ENCODE results near the gene OR1E2.
"Not testable (repeated sequence)": the region's sequence is repeated elsewhere in the genome, so short reads cannot be mapped to it uniquely, and the experiment has no call there.

Gene OR1E2

DNA sequence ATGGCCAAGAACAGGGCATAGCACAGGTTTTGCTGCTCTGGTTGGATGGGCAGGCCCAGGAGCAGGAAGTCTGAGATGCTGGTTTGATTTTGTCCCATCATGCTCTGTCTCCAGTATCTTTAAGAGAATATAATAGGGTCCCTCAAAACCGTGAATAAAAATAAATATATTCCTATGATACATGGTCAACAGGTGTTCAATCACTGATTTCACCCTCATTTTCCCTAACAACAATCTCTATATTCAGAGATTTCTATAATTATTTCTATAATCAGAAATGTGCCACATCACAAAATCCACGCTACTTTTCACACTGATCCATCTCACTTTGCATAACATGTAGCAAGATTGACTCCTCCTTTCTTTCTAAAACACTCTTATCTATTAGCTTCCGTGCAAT, at the start of gene OR1E2:
TSS of gene OR1E2 (minus strand) at position 101 of the 400 bp plus-strand sequence. CDS start at position 101, 0 bp downstream.
- DNase-seq (ENCODE audit: low read depth in 2 of 2), result no peak

DNA sequence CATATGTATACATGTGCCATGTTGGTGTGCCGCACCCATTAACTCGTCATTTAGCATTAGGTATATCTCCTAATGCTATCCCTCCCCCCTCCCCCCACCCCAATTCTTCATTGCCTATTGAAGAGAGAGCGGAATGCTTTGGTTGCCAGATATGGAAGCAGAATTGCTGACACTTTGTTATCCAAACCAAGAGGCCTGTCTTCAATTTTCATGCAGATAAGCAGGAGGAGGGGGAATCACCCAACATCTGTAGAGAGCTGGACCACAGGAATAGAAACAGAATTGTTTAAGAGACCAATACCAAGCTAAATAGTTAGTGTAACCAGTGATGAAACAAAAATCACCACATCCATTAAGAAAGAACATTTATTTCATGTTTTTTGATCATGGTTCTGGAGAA, 49.2 kb upstream of the OR1E2 start:
- DNase-seq (ENCODE audit: low read depth in 2 of 2), result no peak

GRCh38 chr17:3479988-3480387, 46.3 kb upstream of the OR1E2 start:
- DNase-seq (ENCODE audit: low read depth in 2 of 2), result no peak

GRCh38 chr17:3475812-3476610, 42.4 kb upstream of the OR1E2 start, which contains the start of gene ASPA:
ASPA (plus strand) TSS chr17:3475997; CDS start chr17:3476160, 163 bp downstream.
- DNase-seq (ENCODE audit: low read depth in 2 of 2), result no peak

- no peak for DNase-seq (ENCODE audit: low read depth in 2 of 2)
Measured at GRCh38 chr17:3475251-3475685, 41.6 kb upstream of the OR1E2 start.

- no peak for DNase-seq (ENCODE audit: low read depth in 2 of 2)
Measured at GRCh38 chr17:3474212-3474611, 40.6 kb upstream of the OR1E2 start.

DNA sequence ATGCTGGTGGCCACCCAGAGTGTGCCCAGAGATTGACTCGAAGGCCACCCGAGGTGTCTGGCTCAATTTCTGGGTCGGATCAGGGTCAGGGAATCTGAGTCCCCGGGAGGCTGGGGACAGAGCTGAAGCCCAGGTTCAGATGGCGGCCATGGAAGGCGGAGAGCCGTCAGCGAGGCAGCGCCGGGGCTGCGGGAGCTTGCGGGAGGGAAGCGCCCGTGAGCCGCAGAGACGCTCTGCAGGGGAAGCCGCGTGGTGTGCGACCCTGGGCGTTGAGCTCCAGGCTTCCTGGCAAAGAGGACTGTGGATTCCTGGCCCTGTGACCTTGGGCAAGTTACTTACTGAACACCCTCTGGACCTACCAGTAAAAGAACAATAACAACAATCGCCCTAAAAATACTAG, 38.5 kb upstream of the OR1E2 start:
- no peak for DNase-seq (ENCODE audit: low read depth in 2 of 2)

DNA sequence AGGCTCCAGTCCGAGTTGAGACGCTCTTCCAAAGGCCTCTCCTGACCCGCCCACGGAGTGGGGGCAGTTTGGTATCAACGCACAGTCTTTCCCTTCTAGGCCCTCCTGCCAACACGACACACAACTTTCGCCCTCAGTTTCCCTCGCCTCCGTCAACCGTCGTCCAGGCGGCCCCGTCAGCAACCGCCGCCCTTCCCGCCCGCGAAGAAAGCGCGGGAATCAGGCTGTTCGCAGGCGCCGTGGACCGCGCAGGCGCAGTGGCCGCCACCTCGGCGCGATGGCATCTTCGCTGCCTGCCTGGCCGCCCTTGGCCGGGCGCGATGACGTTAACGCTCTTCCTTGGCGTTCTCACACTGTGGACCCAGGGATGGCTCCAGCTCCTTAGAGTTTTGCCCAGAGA, 38.0 kb upstream of the OR1E2 start, which contains the start of gene SPATA22:
TSS of gene SPATA22 (minus strand) at position 221 of the 400 bp plus-strand sequence. CDS start 2,494 bp downstream, outside the sequence.
- DNase-seq (ENCODE audit: low read depth in 2 of 2), result no peak

- DNase-seq (ENCODE audit: low read depth in 2 of 2), result no peak
Measured at GRCh38 chr17:3469529-3469928, 35.9 kb upstream of the OR1E2 start.

GRCh38 chr17:3466355-3466754, 32.7 kb upstream of the OR1E2 start:
- not testable (repeated sequence) for DNase-seq (ENCODE audit: low read depth in 2 of 2)

- no peak for DNase-seq (ENCODE audit: low read depth in 2 of 2)
Measured at GRCh38 chr17:3448059-3448665, 14.5 kb upstream of the OR1E2 start.

- DNase-seq (ENCODE audit: low read depth in 2 of 2), result no peak
Measured at GRCh38 chr17:3447625-3448024, 14.0 kb upstream of the OR1E2 start.

DNA sequence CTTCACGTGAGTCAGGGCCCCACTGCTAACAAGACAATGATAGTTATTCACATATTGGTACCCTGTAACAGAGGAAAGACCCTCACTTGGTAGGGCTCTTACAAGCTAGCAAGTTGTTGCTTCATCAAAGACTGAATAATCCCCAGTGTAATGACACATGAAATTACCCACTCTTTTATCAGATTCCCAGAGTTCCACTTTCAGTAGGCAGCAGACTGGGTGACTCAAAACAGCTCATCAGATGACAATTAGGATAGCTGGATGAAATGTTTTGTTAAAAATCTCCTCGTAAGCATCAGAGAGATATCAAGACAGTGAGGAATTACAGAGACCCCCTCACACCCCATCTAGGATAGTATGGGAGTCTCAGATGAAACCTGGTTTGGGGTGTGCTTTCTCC, 6.8 kb upstream of the OR1E2 start:
- no peak for DNase-seq (ENCODE audit: low read depth in 2 of 2)

DNA sequence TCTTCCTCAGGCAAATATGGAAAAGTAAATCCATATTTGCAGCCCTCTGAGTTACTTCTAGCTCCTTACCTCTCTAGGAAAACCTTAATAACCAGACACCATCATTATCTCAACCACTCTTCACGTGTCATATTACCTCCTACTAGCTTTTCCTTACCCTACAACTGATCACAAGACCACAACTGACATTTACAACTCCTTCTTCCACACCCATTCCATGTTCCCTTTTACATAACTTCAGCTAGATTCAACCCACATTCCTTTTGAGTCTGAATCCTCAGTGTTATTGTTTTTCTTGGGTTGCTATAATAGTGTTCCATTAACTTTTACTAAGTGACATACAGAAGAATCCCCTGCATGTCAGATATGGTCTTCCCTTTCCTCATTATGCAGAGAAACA, 4.7 kb upstream of the OR1E2 start:
- DNase-seq (ENCODE audit: low read depth in 2 of 2), result no peak

- not testable (repeated sequence) for DNase-seq (ENCODE audit: low read depth in 2 of 2)
Measured at GRCh38 chr17:3433215-3433614, 426 bp downstream of the OR1E2 start.

DNA sequence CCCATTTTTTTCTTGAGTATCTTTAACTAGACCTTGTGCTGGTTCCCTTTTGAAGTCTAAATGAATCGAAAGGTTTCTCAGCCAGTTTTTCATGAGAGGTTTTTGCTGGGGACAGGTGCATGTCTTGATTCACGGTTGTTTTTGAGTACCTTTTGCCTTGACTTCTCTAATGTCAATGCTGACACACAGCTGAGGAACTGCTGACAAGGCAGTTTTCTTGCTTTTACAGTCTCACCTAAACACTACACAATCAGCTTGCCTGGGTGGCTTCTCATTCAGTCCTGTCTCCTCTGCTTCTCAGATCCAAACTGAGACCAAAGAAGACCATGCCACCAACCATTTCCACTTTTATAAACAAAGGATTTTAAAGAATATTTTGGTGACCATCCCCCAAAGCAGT, 15.4 kb downstream of the OR1E2 start:
- DNase-seq (ENCODE audit: low read depth in 2 of 2), result no peak

DNA sequence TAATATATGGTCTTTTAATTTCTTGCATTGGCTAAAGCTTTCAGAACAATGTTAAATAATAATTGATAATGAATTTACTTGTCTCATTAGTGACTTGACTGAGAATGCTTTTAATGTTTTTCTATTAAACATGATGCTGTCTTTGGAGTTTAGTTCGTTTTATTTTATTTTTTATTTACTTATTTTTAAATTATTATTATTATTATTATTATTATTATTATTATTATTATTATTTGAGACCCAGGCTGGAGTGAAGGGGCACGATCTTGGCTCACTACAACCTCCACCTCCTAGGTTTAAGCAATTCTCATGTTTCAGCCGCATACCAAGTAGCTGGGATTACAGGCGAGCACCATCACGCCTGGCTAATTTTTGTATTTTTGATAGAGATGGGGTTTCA, 18.0 kb downstream of the OR1E2 start:
- no peak for DNase-seq (ENCODE audit: low read depth in 2 of 2)

GRCh38 chr17:3412216-3412615, 21.4 kb downstream of the OR1E2 start:
- DNase-seq (ENCODE audit: low read depth in 2 of 2), result not testable (repeated sequence)

- no peak for DNase-seq (ENCODE audit: low read depth in 2 of 2)
Measured at GRCh38 chr17:3411070-3411469, 22.6 kb downstream of the OR1E2 start, which contains the start of gene OR3A3. OR3A3 (plus strand) TSS chr17:3411370.

DNA sequence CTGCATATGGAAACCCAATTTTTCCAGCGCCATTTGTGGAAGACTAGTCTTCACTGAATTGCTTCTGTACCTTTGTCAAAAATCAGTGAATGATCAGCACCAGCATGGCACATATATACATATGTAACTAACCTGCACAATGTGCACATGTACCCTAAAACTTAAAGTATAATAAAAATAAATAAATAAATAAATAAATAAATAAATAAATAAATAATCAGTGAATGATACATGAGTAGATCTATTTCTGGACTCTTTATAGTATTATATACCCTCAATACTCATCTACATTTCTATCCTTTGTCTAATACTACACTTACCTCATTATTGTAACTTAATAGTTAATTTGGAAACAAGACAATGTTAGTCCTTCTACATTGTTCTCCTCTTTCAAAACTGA, 29.8 kb downstream of the OR1E2 start:
- not testable (repeated sequence) for DNase-seq (ENCODE audit: low read depth in 2 of 2)

GRCh38 chr17:3401786-3402185, 31.9 kb downstream of the OR1E2 start:
- DNase-seq (ENCODE audit: low read depth in 2 of 2), result no peak

DNA sequence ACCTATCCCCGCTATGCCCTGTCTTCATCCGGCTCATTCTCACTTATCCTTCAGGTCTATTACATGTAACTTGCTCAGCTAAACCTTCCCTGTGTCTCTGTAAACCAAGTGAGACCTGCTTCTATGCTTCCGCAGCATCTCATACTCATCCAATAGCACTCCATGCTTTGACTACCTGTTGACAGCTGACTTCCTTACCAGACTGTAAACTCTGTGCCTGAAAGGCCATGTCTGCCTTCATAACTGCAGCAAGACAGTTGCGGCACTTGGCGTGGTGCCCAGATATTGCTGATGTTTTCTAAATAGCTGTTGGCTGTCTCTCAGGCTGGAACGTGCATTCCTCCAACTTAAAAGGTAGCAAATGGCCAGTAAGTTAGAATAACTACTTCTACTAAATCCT, 33.6 kb downstream of the OR1E2 start:
- no peak for DNase-seq (ENCODE audit: low read depth in 2 of 2)

GRCh38 chr17:3398310-3398709, 35.3 kb downstream of the OR1E2 start, which contains the start of gene OR1E1:
OR1E1 (minus strand) TSS chr17:3398410; CDS start chr17:3398410, 0 bp downstream.
- DNase-seq (ENCODE audit: low read depth in 2 of 2), result no peak

Data from stimulated activated CD4-positive, alpha-beta T cell treated with anti-CD3 and anti-CD28 coated beads, Interleukin-1b, Interleukin-23, amount 100 ng/mL, for 4 hours (primary cell).